Measurements from ENCODE around the gene PSD. TPM values are rescaled to one million over a fixed set of nuclear protein-coding genes. Genes with fewer than 3 reads are reported as not detected.

The PSD gene
- total RNA-seq, 6 experiments from 2014 or later = 0.37 to 1.4 (median 0.69) TPM

DNA sequence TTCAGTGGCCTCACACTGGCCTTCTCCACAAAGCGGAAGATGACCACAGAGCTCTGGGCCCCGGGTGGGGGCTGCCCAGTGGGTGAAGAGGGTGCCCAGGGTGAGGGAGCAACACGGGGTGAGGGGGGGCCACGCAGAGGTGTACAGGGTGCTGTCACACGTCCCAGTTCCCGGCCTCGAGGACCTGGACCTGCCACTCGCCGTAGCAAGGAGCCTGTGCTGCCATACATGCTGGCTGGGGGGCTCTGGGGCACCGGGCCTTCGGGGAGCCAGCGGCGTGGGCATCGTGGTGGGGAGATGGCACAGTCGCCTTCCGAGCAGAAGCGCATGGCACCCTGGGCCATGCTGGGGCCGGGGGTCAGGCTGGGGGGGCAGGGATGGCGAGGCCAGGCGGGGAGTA, 1.9 kb downstream of the PSD start:
- DNase-seq = no peak
- Mint-ChIP-seq H3K4me3 (no peak overlapping the region), H3K9me3 (no peaks in the 10 kb centered on the region), H3K27ac (no peak overlapping the region), H3K4me1 (ENCODE audit: low read depth) (peaks cover 21% of the 10 kb centered on the region), H3K36me3 (ENCODE audit: low read depth) (no peaks in the 10 kb centered on the region), H3K27me3 (ENCODE audit: insufficient read depth) (peaks cover 37% of the 10 kb centered on the region)
- TF ChIP-seq, protein P1, sequence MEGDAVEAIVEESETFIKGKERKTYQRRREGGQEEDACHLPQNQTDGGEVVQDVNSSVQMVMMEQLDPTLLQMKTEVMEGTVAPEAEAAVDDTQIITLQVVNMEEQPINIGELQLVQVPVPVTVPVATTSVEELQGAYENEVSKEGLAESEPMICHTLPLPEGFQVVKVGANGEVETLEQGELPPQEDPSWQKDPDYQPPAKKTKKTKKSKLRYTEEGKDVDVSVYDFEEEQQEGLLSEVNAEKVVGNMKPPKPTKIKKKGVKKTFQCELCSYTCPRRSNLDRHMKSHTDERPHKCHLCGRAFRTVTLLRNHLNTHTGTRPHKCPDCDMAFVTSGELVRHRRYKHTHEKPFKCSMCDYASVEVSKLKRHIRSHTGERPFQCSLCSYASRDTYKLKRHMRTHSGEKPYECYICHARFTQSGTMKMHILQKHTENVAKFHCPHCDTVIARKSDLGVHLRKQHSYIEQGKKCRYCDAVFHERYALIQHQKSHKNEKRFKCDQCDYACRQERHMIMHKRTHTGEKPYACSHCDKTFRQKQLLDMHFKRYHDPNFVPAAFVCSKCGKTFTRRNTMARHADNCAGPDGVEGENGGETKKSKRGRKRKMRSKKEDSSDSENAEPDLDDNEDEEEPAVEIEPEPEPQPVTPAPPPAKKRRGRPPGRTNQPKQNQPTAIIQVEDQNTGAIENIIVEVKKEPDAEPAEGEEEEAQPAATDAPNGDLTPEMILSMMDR (IDR thresholded peaks at IDR 0.05) = no peak

DNA sequence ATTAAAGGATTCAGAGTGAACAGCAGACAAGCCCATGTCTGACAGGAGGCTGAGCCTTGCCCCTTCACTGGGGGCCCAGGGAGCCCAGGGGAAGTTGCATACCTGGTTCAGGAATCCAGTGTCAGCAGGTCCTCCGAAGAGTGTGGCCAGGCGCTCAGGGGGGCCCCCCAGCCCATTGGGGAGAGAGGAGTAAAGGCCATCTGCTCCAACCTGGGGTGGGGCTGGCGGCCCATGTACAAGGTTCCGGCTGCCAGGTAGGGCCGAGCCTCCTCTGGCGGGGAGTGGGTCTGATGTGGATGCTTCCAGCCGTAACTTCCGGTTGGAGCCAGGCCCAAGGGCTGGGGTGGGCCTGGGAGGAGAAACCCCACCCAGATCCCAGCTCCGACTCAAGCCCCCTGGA, 2.3 kb downstream of the PSD start:
- H3K27me3 Mint-ChIP-seq (ENCODE audit: insufficient read depth) = peaks cover 41% of the 10 kb centered on the region

DNA sequence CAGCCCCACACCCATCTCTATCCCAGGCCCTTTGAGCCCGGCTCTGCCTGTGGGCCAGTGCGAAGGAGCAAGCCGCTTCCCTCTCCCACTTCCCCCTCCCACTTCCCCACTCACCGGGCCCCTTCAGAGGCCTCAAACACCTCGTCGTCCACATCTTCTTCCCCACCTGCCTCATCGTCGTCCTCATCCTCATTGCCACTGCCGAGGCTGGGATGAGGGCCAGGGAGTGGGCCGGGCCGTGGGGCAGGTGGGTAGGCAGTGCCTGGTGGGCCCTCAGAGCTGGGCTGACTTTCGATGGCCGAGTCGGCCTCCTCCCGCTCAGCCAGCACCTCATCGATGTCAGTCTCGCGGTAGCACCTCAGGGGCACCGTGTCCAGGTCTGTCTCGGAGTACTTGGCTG, 3.8 kb downstream of the PSD start:
- TF ChIP-seq, protein P1 (IDR thresholded peaks at IDR 0.05) = no peak
- H3K9me3 Mint-ChIP-seq = no peaks in the 10 kb centered on the region
- H3K36me3 Mint-ChIP-seq (ENCODE audit: low read depth) = peaks cover 3% of the 10 kb centered on the region; the same call in 1 of the 2 replicates
- peaks cover 16% of the 10 kb centered on the region for H3K4me1 Mint-ChIP-seq (ENCODE audit: low read depth)
- H3K27ac Mint-ChIP-seq = no peak overlapping the region
- H3K4me3 Mint-ChIP-seq = no peak overlapping the region
- peaks cover 48% of the 10 kb centered on the region for H3K27me3 Mint-ChIP-seq (ENCODE audit: insufficient read depth)
- no peak for DNase-seq

More for the DNA sequence above, 2.3 kb downstream of the PSD start:
- no peak for DNase-seq
- Mint-ChIP-seq H3K4me1 (ENCODE audit: low read depth) (peaks cover 21% of the 10 kb centered on the region), H3K27ac (no peak overlapping the region), H3K36me3 (ENCODE audit: low read depth) (no peaks in the 10 kb centered on the region), H3K4me3 (no peak overlapping the region), H3K9me3 (no peaks in the 10 kb centered on the region)
- TF ChIP-seq, protein P1 (IDR thresholded peaks at IDR 0.05) = no peak

DNA sequence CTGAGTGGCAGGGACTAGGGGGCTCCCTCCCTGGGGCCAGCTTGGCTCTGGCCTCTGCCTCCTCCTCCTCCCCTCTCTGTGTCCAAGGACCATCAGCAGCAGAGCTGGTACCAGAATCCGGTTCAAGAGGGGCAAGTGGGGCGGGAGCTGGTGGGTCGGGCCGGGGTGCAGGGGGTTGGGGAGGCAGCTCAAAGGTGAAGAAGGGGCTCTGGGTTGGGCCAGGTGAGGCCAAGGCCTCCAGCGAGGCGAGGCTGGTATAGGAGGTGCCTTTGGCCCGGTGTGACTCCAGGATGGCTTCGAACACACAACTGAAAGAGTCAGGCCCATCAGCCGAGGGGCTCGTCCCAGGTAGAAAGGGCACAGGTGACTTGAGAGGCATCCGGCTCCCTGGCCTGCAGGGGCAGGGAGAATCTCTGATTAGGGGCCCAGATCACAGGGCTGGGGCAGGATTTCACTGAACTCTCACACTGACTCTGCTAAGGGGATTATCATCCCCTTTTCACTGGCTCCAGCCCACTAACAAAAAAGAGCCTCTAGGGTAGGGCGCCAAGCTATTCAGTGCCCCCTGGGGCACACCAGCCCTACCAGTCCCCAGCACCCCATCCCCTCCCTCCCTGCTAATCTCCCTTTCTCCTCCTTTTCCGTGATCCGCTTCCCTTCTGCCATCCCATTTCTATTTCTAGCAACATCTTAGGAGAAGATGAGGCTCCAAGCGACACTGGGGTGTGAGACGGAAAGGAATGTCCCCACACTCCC, 4.6 kb downstream of the PSD start:
- Mint-ChIP-seq H3K36me3 (ENCODE audit: low read depth) (peaks cover 7% of the 10 kb centered on the region; the same call in 1 of the 2 replicates), H3K4me3 (no peak overlapping the region), H3K9me3 (no peaks in the 10 kb centered on the region), H3K4me1 (ENCODE audit: low read depth) (peaks cover 14% of the 10 kb centered on the region), H3K27ac (no peak overlapping the region), H3K27me3 (ENCODE audit: insufficient read depth) (peaks cover 49% of the 10 kb centered on the region)
- TF ChIP-seq, protein P1 (IDR thresholded peaks at IDR 0.05) = no peak
- DNase-seq = no peak

DNA sequence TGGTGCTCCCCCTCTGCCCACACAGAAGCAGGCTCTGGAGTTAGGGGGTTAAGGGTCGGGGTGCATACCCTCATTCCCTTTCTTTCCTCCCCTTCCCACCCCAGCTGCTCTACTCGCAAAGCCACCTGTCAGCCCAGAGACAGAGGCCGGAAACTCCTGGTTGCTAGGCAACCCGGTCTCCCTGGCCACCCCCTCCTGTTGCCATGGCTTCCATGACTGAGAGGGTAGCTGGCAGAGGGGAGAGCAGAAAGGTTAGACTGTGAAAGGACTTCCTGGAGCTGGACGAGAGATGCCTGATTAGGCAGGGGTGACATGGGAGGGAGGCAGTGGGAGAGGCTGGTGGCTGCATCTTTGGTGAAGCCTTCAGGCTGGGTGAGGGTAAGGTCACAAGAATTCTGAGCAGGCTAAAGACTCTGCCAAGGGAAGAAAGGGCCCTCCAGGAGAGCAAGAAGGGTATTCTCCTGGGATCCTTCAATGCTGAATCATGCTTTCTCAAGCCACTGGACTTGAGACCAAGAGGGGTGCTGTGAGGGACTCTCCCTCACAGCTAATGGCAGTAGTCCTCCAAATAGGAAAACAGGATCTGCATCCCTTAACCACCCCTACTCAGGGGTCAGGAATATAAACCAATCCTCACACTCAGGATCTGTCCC, 5.4 kb downstream of the PSD start:
- Mint-ChIP-seq H3K27me3 (ENCODE audit: insufficient read depth) (peaks cover 52% of the 10 kb centered on the region), H3K36me3 (ENCODE audit: low read depth) (peaks cover 7% of the 10 kb centered on the region; the same call in 1 of the 2 replicates), H3K9me3 (no peaks in the 10 kb centered on the region), H3K27ac (no peak overlapping the region), H3K4me1 (ENCODE audit: low read depth) (peaks cover 18% of the 10 kb centered on the region), H3K4me3 (no peak overlapping the region)
- TF ChIP-seq, protein P1 (IDR thresholded peaks at IDR 0.05) = no peak
- DNase-seq = no peak
